ENCODE data around the gene ZNF689. TPM values are rescaled to one million over a fixed set of nuclear protein-coding genes. Genes with fewer than 3 reads are reported as not detected.

ZNF689 gene
- total and polyA plus RNA-seq, 2 of the 13 experiments (the other 11 are each of a cell fraction or from before 2014, with no cell fraction given), result 9.7 to 19.5 TPM

DNA sequence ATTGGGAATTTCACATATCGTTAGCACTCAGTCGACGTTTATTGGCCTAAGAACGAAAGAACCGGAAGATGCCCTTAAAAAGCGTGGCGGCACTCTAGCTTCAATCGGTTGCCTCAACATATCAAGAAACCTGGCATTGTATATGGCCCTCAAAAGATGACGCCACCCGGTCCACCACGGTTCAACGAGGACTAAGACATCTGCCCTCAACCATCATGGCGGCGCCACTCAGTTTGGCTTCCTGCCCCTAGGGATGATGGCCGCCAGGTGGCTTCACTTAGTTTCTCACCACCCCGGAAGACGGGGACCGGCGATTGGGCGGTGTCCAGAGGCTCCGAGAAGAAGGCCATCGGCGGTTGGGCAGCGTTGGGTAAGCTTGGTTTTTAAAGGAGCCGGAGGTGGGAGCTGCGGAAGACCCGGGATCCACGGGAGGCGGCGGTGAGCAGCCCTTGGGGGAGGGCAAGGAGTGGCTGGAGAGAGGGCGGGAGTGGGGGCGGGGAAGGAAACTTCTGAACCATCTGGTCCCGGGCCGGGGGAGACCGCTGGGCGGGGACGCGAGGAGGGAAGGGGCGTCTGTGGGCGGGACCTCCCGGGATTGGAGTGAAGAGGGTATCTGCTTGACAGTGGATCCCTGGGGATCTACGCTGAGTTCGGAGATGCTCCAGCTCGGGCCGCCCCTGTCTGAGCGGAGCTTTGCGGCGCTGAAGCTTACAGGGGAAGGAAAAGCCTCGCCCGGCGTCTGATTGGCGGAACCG lies 40.4 kb upstream of the ZNF689 start, which contains the start of gene PRR14 (continued):
- TF ChIP-seq, protein P1, sequence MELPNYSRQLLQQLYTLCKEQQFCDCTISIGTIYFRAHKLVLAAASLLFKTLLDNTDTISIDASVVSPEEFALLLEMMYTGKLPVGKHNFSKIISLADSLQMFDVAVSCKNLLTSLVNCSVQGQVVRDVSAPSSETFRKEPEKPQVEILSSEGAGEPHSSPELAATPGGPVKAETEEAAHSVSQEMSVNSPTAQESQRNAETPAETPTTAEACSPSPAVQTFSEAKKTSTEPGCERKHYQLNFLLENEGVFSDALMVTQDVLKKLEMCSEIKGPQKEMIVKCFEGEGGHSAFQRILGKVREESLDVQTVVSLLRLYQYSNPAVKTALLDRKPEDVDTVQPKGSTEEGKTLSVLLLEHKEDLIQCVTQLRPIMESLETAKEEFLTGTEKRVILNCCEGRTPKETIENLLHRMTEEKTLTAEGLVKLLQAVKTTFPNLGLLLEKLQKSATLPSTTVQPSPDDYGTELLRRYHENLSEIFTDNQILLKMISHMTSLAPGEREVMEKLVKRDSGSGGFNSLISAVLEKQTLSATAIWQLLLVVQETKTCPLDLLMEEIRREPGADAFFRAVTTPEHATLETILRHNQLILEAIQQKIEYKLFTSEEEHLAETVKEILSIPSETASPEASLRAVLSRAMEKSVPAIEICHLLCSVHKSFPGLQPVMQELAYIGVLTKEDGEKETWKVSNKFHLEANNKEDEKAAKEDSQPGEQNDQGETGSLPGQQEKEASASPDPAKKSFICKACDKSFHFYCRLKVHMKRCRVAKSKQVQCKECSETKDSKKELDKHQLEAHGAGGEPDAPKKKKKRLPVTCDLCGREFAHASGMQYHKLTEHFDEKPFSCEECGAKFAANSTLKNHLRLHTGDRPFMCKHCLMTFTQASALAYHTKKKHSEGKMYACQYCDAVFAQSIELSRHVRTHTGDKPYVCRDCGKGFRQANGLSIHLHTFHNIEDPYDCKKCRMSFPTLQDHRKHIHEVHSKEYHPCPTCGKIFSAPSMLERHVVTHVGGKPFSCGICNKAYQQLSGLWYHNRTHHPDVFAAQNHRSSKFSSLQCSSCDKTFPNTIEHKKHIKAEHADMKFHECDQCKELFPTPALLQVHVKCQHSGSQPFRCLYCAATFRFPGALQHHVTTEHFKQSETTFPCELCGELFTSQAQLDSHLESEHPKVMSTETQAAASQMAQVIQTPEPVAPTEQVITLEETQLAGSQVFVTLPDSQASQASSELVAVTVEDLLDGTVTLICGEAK (IDR thresholded peaks at IDR 0.05), result no peak
- TF ChIP-seq, protein P1 (CRISPR knock-in tag; IDR thresholded peaks at IDR 0.05), result no peak
- TF ChIP-seq ZNF17 (CRISPR knock-in tag; IDR thresholded peaks at IDR 0.05) (no peak), ZNF224 (CRISPR knock-in tag; IDR thresholded peaks at IDR 0.05) (no peak), HNF4A (CRISPR knock-in tag; IDR thresholded peaks at IDR 0.05) (no peak), KDM6A (CRISPR knock-in tag; IDR thresholded peaks at IDR 0.05; ENCODE audit: low read depth) (no peak), RORA (CRISPR knock-in tag; IDR thresholded peaks at IDR 0.05) (no peak), AHR (CRISPR knock-in tag; IDR thresholded peaks at IDR 0.05) (no peak), ISX (CRISPR knock-in tag; conservative IDR thresholded peaks at IDR 0.05) (no peak), ONECUT2 (CRISPR knock-in tag; IDR thresholded peaks at IDR 0.05) (no peak), PAXIP1 (CRISPR knock-in tag; conservative IDR thresholded peaks at IDR 0.05) (peak; percentile 61)
- TF ChIP-seq, protein P2, sequence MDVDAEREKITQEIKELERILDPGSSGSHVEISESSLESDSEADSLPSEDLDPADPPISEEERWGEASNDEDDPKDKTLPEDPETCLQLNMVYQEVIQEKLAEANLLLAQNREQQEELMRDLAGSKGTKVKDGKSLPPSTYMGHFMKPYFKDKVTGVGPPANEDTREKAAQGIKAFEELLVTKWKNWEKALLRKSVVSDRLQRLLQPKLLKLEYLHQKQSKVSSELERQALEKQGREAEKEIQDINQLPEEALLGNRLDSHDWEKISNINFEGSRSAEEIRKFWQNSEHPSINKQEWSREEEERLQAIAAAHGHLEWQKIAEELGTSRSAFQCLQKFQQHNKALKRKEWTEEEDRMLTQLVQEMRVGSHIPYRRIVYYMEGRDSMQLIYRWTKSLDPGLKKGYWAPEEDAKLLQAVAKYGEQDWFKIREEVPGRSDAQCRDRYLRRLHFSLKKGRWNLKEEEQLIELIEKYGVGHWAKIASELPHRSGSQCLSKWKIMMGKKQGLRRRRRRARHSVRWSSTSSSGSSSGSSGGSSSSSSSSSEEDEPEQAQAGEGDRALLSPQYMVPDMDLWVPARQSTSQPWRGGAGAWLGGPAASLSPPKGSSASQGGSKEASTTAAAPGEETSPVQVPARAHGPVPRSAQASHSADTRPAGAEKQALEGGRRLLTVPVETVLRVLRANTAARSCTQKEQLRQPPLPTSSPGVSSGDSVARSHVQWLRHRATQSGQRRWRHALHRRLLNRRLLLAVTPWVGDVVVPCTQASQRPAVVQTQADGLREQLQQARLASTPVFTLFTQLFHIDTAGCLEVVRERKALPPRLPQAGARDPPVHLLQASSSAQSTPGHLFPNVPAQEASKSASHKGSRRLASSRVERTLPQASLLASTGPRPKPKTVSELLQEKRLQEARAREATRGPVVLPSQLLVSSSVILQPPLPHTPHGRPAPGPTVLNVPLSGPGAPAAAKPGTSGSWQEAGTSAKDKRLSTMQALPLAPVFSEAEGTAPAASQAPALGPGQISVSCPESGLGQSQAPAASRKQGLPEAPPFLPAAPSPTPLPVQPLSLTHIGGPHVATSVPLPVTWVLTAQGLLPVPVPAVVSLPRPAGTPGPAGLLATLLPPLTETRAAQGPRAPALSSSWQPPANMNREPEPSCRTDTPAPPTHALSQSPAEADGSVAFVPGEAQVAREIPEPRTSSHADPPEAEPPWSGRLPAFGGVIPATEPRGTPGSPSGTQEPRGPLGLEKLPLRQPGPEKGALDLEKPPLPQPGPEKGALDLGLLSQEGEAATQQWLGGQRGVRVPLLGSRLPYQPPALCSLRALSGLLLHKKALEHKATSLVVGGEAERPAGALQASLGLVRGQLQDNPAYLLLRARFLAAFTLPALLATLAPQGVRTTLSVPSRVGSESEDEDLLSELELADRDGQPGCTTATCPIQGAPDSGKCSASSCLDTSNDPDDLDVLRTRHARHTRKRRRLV (CRISPR knock-in tag; IDR thresholded peaks at IDR 0.05), result peak; percentile 57

All from HepG2 (cell line).